HepG2 (cell line): ENCODE measurements around the gene CHAF1A. TPM values are rescaled to one million over a fixed set of nuclear protein-coding genes. Genes with fewer than 3 reads are reported as not detected.

Source experiments
- ARHGAP35 ChIP-seq: sonication (generic); formaldehyde crosslinking; IDR thresholded peaks from 2 replicates; pipeline ENCODE4 v1.9.0; 2022; ENCODE audit warnings: mild to moderate bottlenecking, inconsistent platforms, moderate library complexity, missing genetic modification reagents, borderline replicate concordance
- ARID4A ChIP-seq: sonication (generic); formaldehyde crosslinking; IDR thresholded peaks from 2 replicates; pipeline ENCODE4 v1.5.0; 2020; ENCODE audit warnings: mild to moderate bottlenecking, missing genetic modification reagents, borderline replicate concordance
- BCL6 ChIP-seq: IDR thresholded peaks from 2 replicates; pipeline ENCODE4 v1.6.1; 2016; ENCODE audit warnings: missing genetic modification reagents, missing compliant biosample characterization
- CHD4 ChIP-seq: fragments of 200-600 bp; sonication (generic); IDR thresholded peaks from 2 replicates; pipeline ENCODE4 v1.7.0; 2017; ENCODE audit warnings: mild to moderate bottlenecking, low read length, borderline replicate concordance
- CREM ChIP-seq, 2 experiments: sonication (generic) in 1 of 2; formaldehyde crosslinking in 1 of 2; IDR thresholded peaks; 2 replicates each; pipeline versions ENCODE4 v1.4.0 to v1.6.1; 2016 to 2020; ENCODE audit warnings: antibody characterized with exemption in 1 of 2, mild to moderate bottlenecking in 1 of 2, missing genetic modification reagents in 1 of 2
- FOSL2 ChIP-seq: sonication (generic); formaldehyde crosslinking; IDR thresholded peaks from 2 replicates; pipeline ENCODE4 v1.4.0; 2020; ENCODE audit warnings: missing genetic modification reagents
- TRAFD1 ChIP-seq: sonication (generic); formaldehyde crosslinking; IDR thresholded peaks from 2 replicates; pipeline ENCODE4 v1.5.1; 2020; ENCODE audit warnings: missing genetic modification reagents, mild to moderate bottlenecking, borderline replicate concordance
- ZBTB34 ChIP-seq: sonication (generic); formaldehyde crosslinking; IDR thresholded peaks from 2 replicates; pipeline ENCODE4 v1.8.0; 2022; ENCODE audit warnings: mild to moderate bottlenecking, missing genetic modification reagents
- ZFP90 ChIP-seq: sonication (generic); formaldehyde crosslinking; IDR thresholded peaks from 2 replicates; pipeline ENCODE4 v1.8.0; 2022; ENCODE audit warnings: missing genetic modification reagents, mild to moderate bottlenecking, inconsistent platforms, borderline replicate concordance
- ZNF574 ChIP-seq: sonication (generic); formaldehyde crosslinking; IDR thresholded peaks from 2 replicates; pipeline ENCODE4 v1.4.0; 2020; ENCODE audit warnings: missing genetic modification reagents
- ZNF704 ChIP-seq: sonication (generic); formaldehyde crosslinking; IDR thresholded peaks from 2 replicates; pipeline ENCODE4 v1.8.1; 2023; ENCODE audit warnings: mild to moderate bottlenecking, inconsistent platforms, moderate library complexity, missing genetic modification reagents, borderline replicate concordance
- polyA plus RNA-seq, 8 experiments: library from polyadenylated mRNA; depleted of rRNA in 3 of 8; stranded (reverse) in 7 of 8; unstranded in 1 of 8; fragments of >200 nt; fragmentation: Illumina TruSeq in 4 of 8; extraction: Trizol in 4 of 8; gene quantifications; 2 replicates each; pipeline versions ENCODE4 v1.2.1 to v1.2.3, GENCODE V29; 2011 to 2016; ENCODE audit warnings: low read depth in 4 of 8, missing spikeins in 1 of 8, mixed read lengths in 1 of 8; ENCODE audit not compliant: insufficient read depth in 1 of 8
- total RNA-seq, 5 experiments: library from RNA; depleted of rRNA; stranded (reverse); fragments of >200 nt; fragmentation: Illumina TruSeq; extraction: Trizol; gene quantifications; 2 replicates each; pipeline ENCODE4 v1.2.3, GENCODE V29; 2016; ENCODE audit warnings: low read depth in 1 of 5

Gene CHAF1A
- total and polyA plus RNA-seq, 2 of the 13 experiments (the other 11 are each of a cell fraction or from before 2014, with no cell fraction given): 11.0 to 34.8 TPM

- TF ChIP-seq ZFP90 (CRISPR knock-in tag) (no peak), FOSL2 (CRISPR knock-in tag) (0 out of 2 replicates have a peak, but pooled peaks have one; percentile 10), ARID4A (peak; percentile 32; the same call in 1 of the 2 replicates), ARHGAP35 (CRISPR knock-in tag) (0 out of 2 replicates have a peak, but pooled peaks have one; percentile 0), CHD4 (0 out of 2 replicates have a peak, but pooled peaks have one; percentile 22), ZNF704 (CRISPR knock-in tag) (no peak), ZBTB34 (CRISPR knock-in tag) (no peak), ZNF574 (CRISPR knock-in tag) (peak; percentile 43; the same call in 1 of the 2 replicates), BCL6 (peak; percentile 44; the same call in 1 of the 2 replicates), CREM (IDR thresholded peaks at IDR 0.05) (no peak), CREM (CRISPR knock-in tag; IDR thresholded peaks at IDR 0.05) (no peak), TRAFD1 (no peak)
Measured at GRCh38 chr19:4375164-4376027, 27.0 kb upstream of the CHAF1A start (continued).
